ENCODE results near the gene MTERF4. TPM values are rescaled to one million over a fixed set of nuclear protein-coding genes. Genes with fewer than 3 reads are reported as not detected.

MTERF4 gene
- total and polyA plus RNA-seq, 12 donors: 17.4 to 39.2 (median 32.2) TPM

GRCh38 chr2:241070361-241070760, 31.7 kb downstream of the MTERF4 start:
- 91 to 95% (median 93%) methylated on average over 10 to 13 of the region's 13 CpGs for WGBS, 4 donors
- H3K9me3 ChIP-seq (replicated peaks in 1 of 3): no peaks in the 10 kb centered on the region
- H3K27ac ChIP-seq: no peak overlapping the region
- DNase-seq: peak in 2 of 7 donors; percentile 8 to 35
- H3K27me3 ChIP-seq: no peaks in the 10 kb centered on the region
- H3K4me3 ChIP-seq: no peak overlapping the region
- TF ChIP-seq CTCF (IDR thresholded peaks at IDR 0.05): no peak
- TF ChIP-seq POLR2A (IDR thresholded peaks at IDR 0.05): no peak
- intact Hi-C loops (cut with DNase I): no loop called here
- peaks cover 0 to 18% of the 10 kb centered on the region in 2 donors for H3K36me3 ChIP-seq (replicated peaks in 1 of 2)
- no peaks in the 10 kb centered on the region for H3K4me1 ChIP-seq (replicated peaks in 1 of 2)

- DNase-seq: peak in 2 of 7 donors; percentile 5 to 45
- Histone ChIP-seq H3K27me3 (no peaks in the 10 kb centered on the region), H3K4me1 (replicated peaks in 1 of 2) (no peaks in the 10 kb centered on the region), H3K27ac (no peak overlapping the region), H3K4me3 (no peak overlapping the region), H3K36me3 (replicated peaks in 1 of 2) (peaks cover 0 to 13% of the 10 kb centered on the region in 2 donors), H3K9me3 (replicated peaks in 1 of 3) (no peaks in the 10 kb centered on the region)
- 84 to 90% (median 85%) methylated on average over 22 to 26 of the region's 26 CpGs for WGBS, 4 donors
- TF ChIP-seq POLR2A (IDR thresholded peaks at IDR 0.05) (no peak), CTCF (IDR thresholded peaks at IDR 0.05) (no peak)
- intact Hi-C loops (cut with DNase I): loop anchor here in 1 of 2 donors (10.0 kb wide), 1 partner anchor 215 kb away; no protein-coding TSS in a partner anchor
These were observed 32.2 kb downstream of the MTERF4 start for GRCh38 chr2:241069821-241070281.

GRCh38 chr2:241068942-241069810, 32.9 kb downstream of the MTERF4 start:
- H3K4me3 ChIP-seq: no peak overlapping the region
- no peaks in the 10 kb centered on the region for H3K27me3 ChIP-seq
- no peaks in the 10 kb centered on the region for H3K9me3 ChIP-seq (replicated peaks in 1 of 3)
- H3K4me1 ChIP-seq (replicated peaks in 1 of 2): no peaks in the 10 kb centered on the region
- H3K27ac ChIP-seq: no peak overlapping the region
- peaks cover 0 to 7% of the 10 kb centered on the region in 2 donors for H3K36me3 ChIP-seq (replicated peaks in 1 of 2)
- intact Hi-C loops (cut with DNase I): loop anchor here in 1 of 2 donors (10.0 kb wide), 1 partner anchor 214 kb away; no protein-coding TSS in a partner anchor
- WGBS, 4 donors: 73 to 96% (median 94%) methylated on average over 3 to 28 of the region's 28 CpGs
- TF ChIP-seq POLR2A (IDR thresholded peaks at IDR 0.05): no peak
- TF ChIP-seq CTCF (IDR thresholded peaks at IDR 0.05): no peak
- peak in 2 of 7 donors; percentile 13 to 30 for DNase-seq

GRCh38 chr2:241068136-241068941, 33.7 kb downstream of the MTERF4 start:
- Histone ChIP-seq H3K4me3 (no peak overlapping the region), H3K4me1 (replicated peaks in 1 of 2) (peaks cover 0 to 4% of the 10 kb centered on the region in 2 donors), H3K36me3 (replicated peaks in 1 of 2) (no peaks in the 10 kb centered on the region), H3K9me3 (replicated peaks in 1 of 3) (no peaks in the 10 kb centered on the region), H3K27ac (no peak overlapping the region), H3K27me3 (no peaks in the 10 kb centered on the region)
- TF ChIP-seq POLR2A (IDR thresholded peaks at IDR 0.05) (no peak), CTCF (IDR thresholded peaks at IDR 0.05) (no peak)
- DNase-seq: peak in 2 of 7 donors; percentile 8 to 28
- 86 to 95% (median 90%) methylated on average over 14 to 25 of the region's 25 CpGs for WGBS, 4 donors
- intact Hi-C loops (cut with DNase I): loop anchor here in 1 of 2 donors (10.0 kb wide), 1 partner anchor 214 kb away; no protein-coding TSS in a partner anchor
